Endothelial cell of umbilical vein (primary cell): ENCODE measurements around the gene MCF2L. TPM values are rescaled to one million over a fixed set of nuclear protein-coding genes. Genes with fewer than 3 reads are reported as not detected.

Experiments
- BruUV-seq: library from RNA; stranded (reverse); fragments of 400-500 nt; replicated peaks from 2 replicates; lab custom pipeline; 2021; lab: Mats Ljungman, UMichigan
- CTCF ChIA-PET: fragments of 300-600, 350-600 bp; sonication (Branson Sonifier 250); formaldehyde crosslinking; loops from one replicate; lab custom pipeline; 2021; ENCODE audit warnings: antibody characterized with exemption, inconsistent platforms; lab: Charles Lee
- POLR2A ChIA-PET: fragments of 300-600, 350-600 bp; sonication (Branson Sonifier 250); formaldehyde crosslinking; loops from one replicate; lab custom pipeline; 2021; ENCODE audit warnings: antibody characterized with exemption, inconsistent platforms; lab: Charles Lee
- DNase-seq: peaks from one replicate; pipeline ENCODE4 v3.0.0-alpha.2; 2011; ENCODE audit warnings: low read depth, low spot score
- FAIRE-seq: peaks from 2 replicates; lab custom pipeline; 2011; peaks lifted over from hg19 to GRCh38; lab: Jason Lieb, UNC
- H2AFZ ChIP-seq: 2 replicates; pipeline ENCODE4 v1.6.0; 2012; ENCODE audit warnings: low read depth, low read length, control low read depth, inconsistent platforms
- H3K27ac ChIP-seq: 2 replicates; pipeline ENCODE4 v1.5.1; 2011; ENCODE audit warnings: low read depth, mild to moderate bottlenecking, control low read depth, low read length, moderate library complexity; ENCODE audit not compliant: insufficient read depth
- H3K27me3 ChIP-seq, 2 experiments: 2 replicates each; pipeline versions ENCODE4 v1.6.0 to v1.6.1; 2011; ENCODE audit warnings: low read length in 2 of 2, mixed read lengths in 1 of 2; ENCODE audit not compliant: control insufficient read depth in 2 of 2, insufficient read depth in 2 of 2
- H3K36me3 ChIP-seq, 2 experiments: 2 replicates in 1 of 2; 3 replicates in 1 of 2; pipeline ENCODE4 v1.5.1; 2011; ENCODE audit warnings: low read length in 2 of 2, mild to moderate bottlenecking in 1 of 2, moderate library complexity in 1 of 2; ENCODE audit not compliant: control insufficient read depth in 2 of 2, insufficient read depth in 2 of 2; ENCODE audit errors: extremely low read depth in 1 of 2
- H3K4me1 ChIP-seq: 3 replicates; pipeline ENCODE4 v1.5.1; 2011; ENCODE audit warnings: mild to moderate bottlenecking, low read length; ENCODE audit not compliant: control insufficient read depth, insufficient read depth; ENCODE audit errors: extremely low read depth
- H3K4me2 ChIP-seq: 2 replicates; pipeline ENCODE4 v1.6.1; 2011; ENCODE audit warnings: low read length, control low read depth, mixed read lengths; ENCODE audit not compliant: insufficient read depth
- H3K4me3 ChIP-seq, 3 experiments: fragments of 200-600 bp in 1 of 3; sonication (generic), shearing (Covaris generic) in 1 of 3; replicated peaks in 1 of 3; 2 replicates each; pipeline ENCODE4 v1.5.1; 2011 to 2016; ENCODE audit warnings: control low read depth in 3 of 3, low read length in 3 of 3, mild to moderate bottlenecking in 2 of 3, inconsistent platforms in 1 of 3, low read depth in 1 of 3, moderate library complexity in 1 of 3; ENCODE audit not compliant: insufficient read depth in 1 of 3
- H3K79me2 ChIP-seq: 2 replicates; pipeline ENCODE4 v1.6.0; 2012; ENCODE audit warnings: low read length, inconsistent platforms; ENCODE audit not compliant: control insufficient read depth, insufficient read depth
- H3K9ac ChIP-seq: replicated peaks from 2 replicates; pipeline ENCODE3; 2011; ENCODE audit warnings: low read length, control low read depth; ENCODE audit not compliant: insufficient read depth; ENCODE audit errors: extremely low read depth
- H3K9me1 ChIP-seq: replicated peaks from 3 replicates; pipeline ENCODE4 v1.6.0; 2011; ENCODE audit warnings: mild to moderate bottlenecking, low read length; ENCODE audit not compliant: control insufficient read depth, insufficient read depth; ENCODE audit errors: extremely low read depth
- H3K9me3 ChIP-seq: replicated peaks from 2 replicates; pipeline ENCODE4 v1.5.1; 2012; ENCODE audit warnings: low read length, inconsistent platforms; ENCODE audit not compliant: control insufficient read depth, insufficient read depth
- H4K20me1 ChIP-seq: replicated peaks from 2 replicates; pipeline ENCODE3; 2011; ENCODE audit warnings: mild to moderate bottlenecking, low read length; ENCODE audit not compliant: control insufficient read depth, insufficient read depth; ENCODE audit errors: extremely low read depth
- EZH2 ChIP-seq: IDR thresholded peaks from 2 replicates; pipeline ENCODE4 v1.6.1; 2012; ENCODE audit warnings: borderline replicate concordance, low read depth, mild to moderate bottlenecking, moderate library complexity, low read length, inconsistent platforms; ENCODE audit not compliant: severe bottlenecking
- FOS ChIP-seq: IDR thresholded peaks from 2 replicates; pipeline ENCODE4 v1.6.1; 2011; ENCODE audit warnings: mild to moderate bottlenecking, low read length, moderate library complexity, borderline replicate concordance; ENCODE audit not compliant: insufficient read depth
- GATA2 ChIP-seq: IDR thresholded peaks from 2 replicates; pipeline ENCODE4 v1.7.0; 2011; ENCODE audit warnings: low read depth, mild to moderate bottlenecking, moderate library complexity, mixed read lengths, low read length; ENCODE audit not compliant: insufficient read length, insufficient read depth
- JUN ChIP-seq: IDR thresholded peaks from 2 replicates; pipeline ENCODE4 v1.6.1; 2011; ENCODE audit warnings: borderline replicate concordance, low read depth; ENCODE audit not compliant: insufficient read length, insufficient read depth
- MAX ChIP-seq: IDR thresholded peaks from 2 replicates; pipeline ENCODE4 v1.6.1; 2011; ENCODE audit not compliant: insufficient read depth, insufficient read length
- MYC ChIP-seq: IDR thresholded peaks from one replicate; pipeline ENCODE4 v1.6.1; 2011; ENCODE audit warnings: mild to moderate bottlenecking, low read depth, low read length
- POLR2A ChIP-seq: IDR thresholded peaks from 2 replicates; pipeline ENCODE4 v1.6.1; 2012; ENCODE audit warnings: low read depth, mild to moderate bottlenecking, control low read depth, low read length
- POLR2AphosphoS5 ChIP-seq: IDR thresholded peaks from 2 replicates; pipeline ENCODE4 v1.6.1; 2012; ENCODE audit warnings: low read depth, mild to moderate bottlenecking, control low read depth, low read length, moderate library complexity; ENCODE audit not compliant: insufficient read depth
- dilution Hi-C: fragments of 300-500 bp; cut with MboI; formaldehyde crosslinking; loops from one replicate; pipeline ENCODE4 v1.15.0; 2019; ENCODE audit warnings: low sequenced_read_pairs; ENCODE audit not compliant: extremely low pct_ligation_motif_present
- intact Hi-C: fragments of 100-400 bp; cut with micrococcal nuclease; formaldehyde crosslinking; loops from one replicate; pipeline ENCODE4 v1.10.0; 2022
- polyA plus RNA-seq, 4 experiments: library from polyadenylated mRNA; depleted of rRNA in 3 of 4; stranded (reverse) in 3 of 4; unstranded in 1 of 4; fragments of >200 nt; gene quantifications; 2 replicates each; pipeline versions ENCODE4 v1.2.1 to v1.2.3, GENCODE V29; 2011 to 2012; ENCODE audit warnings: missing spikeins in 1 of 4
- total RNA-seq: library from RNA; stranded (reverse); gene quantifications from 2 replicates; pipeline ENCODE4 v1.2.3, GENCODE V29; 2021
- TF ChIP-seq, protein P1 (sequence below), 2 donors: IDR thresholded peaks; 1 replicate in 1 of 2; 2 replicates in 1 of 2; pipeline ENCODE4 v1.5.1; 2011; ENCODE audit warnings: low read length in 2 of 2, mild to moderate bottlenecking in 2 of 2, moderate library complexity in 2 of 2, control low read depth in 1 of 2, inconsistent platforms in 1 of 2, low read depth in 1 of 2; ENCODE audit not compliant: insufficient read depth in 1 of 2; ENCODE audit errors: extremely low read depth in 1 of 2

Gene MCF2L
- total and polyA plus RNA-seq, 2 donors (not counting 3 experiments of a cell fraction or from before 2014, with no cell fraction given) = 0.33 to 0.58 TPM

GRCh38 chr13:112991609-112992008 is 22.6 kb downstream of the MCF2L start:
- no peak overlapping the region for H3K4me2 ChIP-seq
- H3K9me1 ChIP-seq = no peaks in the 10 kb centered on the region
- no peaks in the 10 kb centered on the region for H3K36me3 ChIP-seq
- FAIRE-seq = no peak
- H3K9me3 ChIP-seq = no peaks in the 10 kb centered on the region
- H3K79me2 ChIP-seq = no peaks in the 10 kb centered on the region
- no peaks in the 10 kb centered on the region for H3K27me3 ChIP-seq
- TF ChIP-seq MYC (no peak), POLR2A (no peak), FOS (no peak), GATA2 (no peak), POLR2AphosphoS5 (no peak), JUN (no peak), MAX (no peak), EZH2 (no peak)
- TF ChIP-seq, protein P1, sequence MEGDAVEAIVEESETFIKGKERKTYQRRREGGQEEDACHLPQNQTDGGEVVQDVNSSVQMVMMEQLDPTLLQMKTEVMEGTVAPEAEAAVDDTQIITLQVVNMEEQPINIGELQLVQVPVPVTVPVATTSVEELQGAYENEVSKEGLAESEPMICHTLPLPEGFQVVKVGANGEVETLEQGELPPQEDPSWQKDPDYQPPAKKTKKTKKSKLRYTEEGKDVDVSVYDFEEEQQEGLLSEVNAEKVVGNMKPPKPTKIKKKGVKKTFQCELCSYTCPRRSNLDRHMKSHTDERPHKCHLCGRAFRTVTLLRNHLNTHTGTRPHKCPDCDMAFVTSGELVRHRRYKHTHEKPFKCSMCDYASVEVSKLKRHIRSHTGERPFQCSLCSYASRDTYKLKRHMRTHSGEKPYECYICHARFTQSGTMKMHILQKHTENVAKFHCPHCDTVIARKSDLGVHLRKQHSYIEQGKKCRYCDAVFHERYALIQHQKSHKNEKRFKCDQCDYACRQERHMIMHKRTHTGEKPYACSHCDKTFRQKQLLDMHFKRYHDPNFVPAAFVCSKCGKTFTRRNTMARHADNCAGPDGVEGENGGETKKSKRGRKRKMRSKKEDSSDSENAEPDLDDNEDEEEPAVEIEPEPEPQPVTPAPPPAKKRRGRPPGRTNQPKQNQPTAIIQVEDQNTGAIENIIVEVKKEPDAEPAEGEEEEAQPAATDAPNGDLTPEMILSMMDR (IDR thresholded peaks at IDR 0.05; ENCODE audit: extremely low read depth in 1 of 2, insufficient read depth in 1 of 2, low read depth in 1 of 2, low read length in 2 of 2) = no peak
- H4K20me1 ChIP-seq = no peaks in the 10 kb centered on the region
- H3K27ac ChIP-seq = no peak overlapping the region
- BruUV-seq = no TSS peak
- H3K4me1 ChIP-seq = no peaks in the 10 kb centered on the region
- H3K4me3 ChIP-seq = no peak overlapping the region
- no peak for DNase-seq
- POLR2A ChIA-PET = no interaction called here
- H3K9ac ChIP-seq = no peak overlapping the region
- dilution Hi-C loops (no loop called here), intact Hi-C loops (no loop called here)
- no peak overlapping the region for H2AFZ ChIP-seq
- CTCF ChIA-PET = interaction anchor here (0.7 to 2.1 kb wide), 2 partner anchors 9 to 44 kb away, joined by 3 to 6 read pairs; no protein-coding TSS in a partner anchor
